ENCODE results near the gene BLACAT1. TPM values are rescaled to one million over a fixed set of nuclear protein-coding genes. Genes with fewer than 3 reads are reported as not detected.
A peak's percentile ranks its signal among the peaks of the same experiment; 100 is the strongest.
"Not testable (repeated sequence)": the region's sequence is repeated elsewhere in the genome, so short reads cannot be mapped to it uniquely, and the experiment has no call there.

Gene BLACAT1
- total and polyA plus RNA-seq, 4 donors: 0.44 to 2.1 (median 1.4) TPM

DNA sequence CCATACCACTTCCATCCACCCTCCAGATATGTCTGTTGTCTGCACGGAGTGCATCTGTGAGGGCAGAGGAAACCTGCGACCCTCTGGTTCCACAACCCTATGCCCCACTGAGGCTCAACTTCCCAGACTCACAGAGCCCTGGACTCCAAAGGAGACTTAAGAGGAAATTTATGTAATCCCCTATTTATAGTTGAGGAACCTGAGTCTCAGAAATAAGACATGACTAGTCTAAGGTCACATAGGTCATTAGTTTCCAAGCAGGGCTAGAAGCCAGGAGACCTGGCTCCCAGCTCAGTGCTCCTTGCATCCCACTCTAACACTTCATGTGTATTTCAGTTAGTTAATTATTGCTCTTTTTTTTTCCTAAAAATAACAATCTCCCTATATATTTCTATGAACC is 18.3 kb downstream of the BLACAT1 start:
- DNase-seq (ENCODE audit: low read depth in 4 of 6, low spot score in 6 of 6): no peak
- Histone ChIP-seq H3K4me3 (ENCODE audit: low read depth, low read length) (no peak overlapping the region), H3K9me3 (ENCODE audit: control insufficient read depth, insufficient read depth, low read length) (no peaks in the 10 kb centered on the region), H3K27me3 (ENCODE audit: control insufficient read depth, insufficient read depth, low read length) (no peaks in the 10 kb centered on the region), H3K27ac (ENCODE audit: low read depth, low read length) (no peak overlapping the region), H3K4me1 (ENCODE audit: control insufficient read depth, insufficient read depth, low read length) (peaks cover 65% of the 10 kb centered on the region), H3K36me3 (ENCODE audit: control insufficient read depth, insufficient read depth, low read length) (peaks cover 8% of the 10 kb centered on the region)
- WGBS (ENCODE audit: insufficient coverage): no CpG with 5 or more reads among the region's 2 CpGs

DNA sequence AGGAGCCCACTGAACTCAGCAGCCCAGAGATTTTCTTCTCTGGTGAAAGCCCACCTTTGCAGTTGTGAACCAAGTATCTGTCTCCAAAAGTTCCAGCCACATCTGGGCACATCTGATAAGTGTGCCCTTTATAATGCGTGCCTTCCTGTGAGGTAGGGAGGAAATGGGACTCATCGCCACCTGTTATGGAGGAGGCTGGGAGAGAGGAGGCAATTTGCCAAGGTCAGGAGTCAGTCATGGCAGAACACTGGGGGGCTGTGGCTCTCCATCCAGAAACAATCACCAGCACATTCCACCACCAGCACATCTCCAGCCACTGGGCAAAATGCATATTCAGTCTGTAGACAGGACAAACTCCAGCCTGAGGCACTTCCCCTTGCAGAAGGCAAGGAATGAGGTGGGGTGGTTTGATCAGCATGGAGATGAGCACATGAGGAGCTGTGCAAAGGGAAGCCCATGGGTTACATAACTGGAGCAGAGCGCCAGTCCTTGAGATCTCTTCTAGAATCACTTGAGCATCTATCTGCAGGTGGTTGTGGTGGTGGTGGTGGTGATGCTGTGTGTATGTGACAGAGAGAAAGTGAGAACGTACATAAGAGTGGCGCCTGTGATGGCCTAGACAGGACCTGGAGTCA is 19.0 kb downstream of the BLACAT1 start:
- no peaks in the 10 kb centered on the region for H3K9me3 ChIP-seq (ENCODE audit: control insufficient read depth, insufficient read depth, low read length)
- H3K36me3 ChIP-seq (ENCODE audit: control insufficient read depth, insufficient read depth, low read length): peaks cover 8% of the 10 kb centered on the region
- H3K27me3 ChIP-seq (ENCODE audit: control insufficient read depth, insufficient read depth, low read length): no peaks in the 10 kb centered on the region
- WGBS (ENCODE audit: insufficient coverage): 98% methylated on average over 4 of the region's 5 CpGs
- H3K4me1 ChIP-seq (ENCODE audit: control insufficient read depth, insufficient read depth, low read length): peaks cover 59% of the 10 kb centered on the region
- no peak for DNase-seq (ENCODE audit: low read depth in 4 of 6, low spot score in 6 of 6)
- H3K27ac ChIP-seq (ENCODE audit: low read depth, low read length): no peak overlapping the region
- no peak overlapping the region for H3K4me3 ChIP-seq (ENCODE audit: low read depth, low read length)

DNA sequence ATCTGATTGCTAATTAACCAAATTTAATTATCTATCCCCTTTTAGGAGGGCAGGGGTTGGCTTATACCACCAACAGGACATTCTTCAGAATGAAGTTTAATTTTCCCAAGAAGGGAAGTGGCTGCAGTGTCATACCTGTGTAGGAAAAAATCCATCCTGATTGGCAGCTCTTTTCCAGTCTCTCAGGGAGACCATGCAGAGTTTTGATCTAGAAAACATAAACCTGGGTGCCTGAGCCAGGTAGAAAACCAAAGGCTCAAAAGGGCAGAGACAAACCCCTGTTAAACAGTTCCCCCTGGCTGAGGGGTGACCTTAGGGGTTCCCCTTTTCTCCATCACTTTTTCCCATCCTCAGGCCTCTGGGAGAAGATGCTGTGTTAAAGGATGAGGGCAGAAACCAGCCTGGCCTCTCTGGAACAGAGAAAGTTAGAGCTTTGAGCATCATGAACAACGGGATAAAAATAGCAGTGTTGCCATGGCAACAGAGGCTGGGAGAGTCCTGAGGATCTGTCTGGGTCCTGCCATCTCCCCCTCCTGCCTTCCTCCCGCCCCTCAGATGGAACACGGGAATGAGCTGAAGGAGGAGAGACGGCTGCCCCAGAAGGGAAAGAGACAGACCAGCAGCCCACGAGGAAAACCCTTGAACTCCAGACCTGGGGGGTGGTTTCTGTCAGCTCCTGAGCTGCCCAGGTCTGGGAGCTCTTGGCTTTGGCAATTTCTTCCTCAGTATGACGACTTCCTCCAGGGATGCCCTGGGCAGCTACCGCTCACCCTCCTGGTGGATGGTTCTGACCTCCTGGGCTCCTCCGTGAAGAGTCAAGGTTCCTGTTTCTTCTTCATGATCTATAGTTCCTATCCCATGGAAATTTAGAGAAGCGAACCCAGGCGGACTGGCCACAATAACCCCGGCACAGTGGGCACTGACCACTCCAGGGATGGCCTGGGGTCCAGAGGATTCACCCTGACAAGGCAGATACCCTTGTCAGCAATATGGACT is 20.0 kb downstream of the BLACAT1 start:
- Histone ChIP-seq H3K27me3 (ENCODE audit: control insufficient read depth, insufficient read depth, low read length) (no peaks in the 10 kb centered on the region), H3K9me3 (ENCODE audit: control insufficient read depth, insufficient read depth, low read length) (no peaks in the 10 kb centered on the region), H3K36me3 (ENCODE audit: control insufficient read depth, insufficient read depth, low read length) (peaks cover 8% of the 10 kb centered on the region), H3K4me1 (ENCODE audit: control insufficient read depth, insufficient read depth, low read length) (peaks cover 50% of the 10 kb centered on the region), H3K27ac (ENCODE audit: low read depth, low read length) (no peak overlapping the region), H3K4me3 (ENCODE audit: low read depth, low read length) (no peak overlapping the region)
- DNase-seq (ENCODE audit: low read depth in 4 of 6, low spot score in 6 of 6): peak in 4 of 6 donors; percentile 63 to 97 (median 86)
- whole genome bisulfite sequencing (ENCODE audit: insufficient coverage): 52% methylated on average over 9 of the region's 11 CpGs

DNA sequence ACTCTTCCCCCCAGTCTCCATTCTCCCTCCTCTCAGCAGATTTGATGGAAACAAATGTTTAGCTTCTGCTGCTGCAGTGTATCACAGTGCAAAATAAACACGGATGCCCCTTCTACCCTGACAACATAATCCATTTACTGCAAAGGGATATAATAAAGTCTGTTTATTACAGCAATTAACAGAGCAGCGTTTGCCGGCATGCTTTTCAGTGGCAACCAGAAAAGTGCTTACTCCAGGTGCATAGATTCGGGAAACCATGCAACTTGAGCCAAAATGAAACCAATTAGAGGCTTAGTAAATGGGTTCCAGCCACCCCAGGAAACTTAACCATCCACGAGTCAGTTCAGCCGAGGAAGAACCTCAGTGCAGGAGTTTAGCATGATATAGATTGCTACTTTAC is 21.1 kb downstream of the BLACAT1 start:
- 67% methylated on average over 4 of the region's 6 CpGs for WGBS (ENCODE audit: insufficient coverage)
- H3K27me3 ChIP-seq (ENCODE audit: control insufficient read depth, insufficient read depth, low read length): no peaks in the 10 kb centered on the region
- H3K27ac ChIP-seq (ENCODE audit: low read depth, low read length): no peak overlapping the region
- H3K9me3 ChIP-seq (ENCODE audit: control insufficient read depth, insufficient read depth, low read length): no peaks in the 10 kb centered on the region
- H3K36me3 ChIP-seq (ENCODE audit: control insufficient read depth, insufficient read depth, low read length): no peaks in the 10 kb centered on the region
- peaks cover 52% of the 10 kb centered on the region for H3K4me1 ChIP-seq (ENCODE audit: control insufficient read depth, insufficient read depth, low read length)
- peak in 1 of 6 donors; percentile 84 for DNase-seq (ENCODE audit: low read depth in 4 of 6, low spot score in 6 of 6)
- no peak overlapping the region for H3K4me3 ChIP-seq (ENCODE audit: low read depth, low read length)

DNA sequence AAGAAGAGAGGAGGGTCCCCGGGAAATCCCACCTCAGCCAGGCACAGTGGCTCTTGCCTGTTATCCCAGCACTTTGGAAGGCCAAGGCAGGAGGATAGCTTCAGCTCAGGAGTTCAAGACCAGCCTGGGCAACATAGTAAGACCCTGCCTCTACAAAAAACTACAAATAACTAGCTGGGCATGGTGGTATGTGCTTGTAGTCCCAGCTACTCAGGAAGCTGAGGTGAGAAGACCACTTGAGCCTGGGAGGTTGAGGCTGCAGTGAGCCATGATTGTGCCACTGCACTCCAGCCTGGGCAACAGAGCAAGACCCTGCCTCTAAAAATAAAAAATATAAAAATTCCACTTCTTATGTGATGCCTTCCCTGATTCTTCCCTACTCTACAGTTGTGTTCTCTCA is 23.2 kb downstream of the BLACAT1 start:
- not testable (repeated sequence) for H3K27ac ChIP-seq (ENCODE audit: low read depth, low read length)
- WGBS (ENCODE audit: insufficient coverage): 71% methylated on average over 1 of the region's 1 CpG
- H3K4me1 ChIP-seq (ENCODE audit: control insufficient read depth, insufficient read depth, low read length): peaks cover 36% of the 10 kb centered on the region

DNA sequence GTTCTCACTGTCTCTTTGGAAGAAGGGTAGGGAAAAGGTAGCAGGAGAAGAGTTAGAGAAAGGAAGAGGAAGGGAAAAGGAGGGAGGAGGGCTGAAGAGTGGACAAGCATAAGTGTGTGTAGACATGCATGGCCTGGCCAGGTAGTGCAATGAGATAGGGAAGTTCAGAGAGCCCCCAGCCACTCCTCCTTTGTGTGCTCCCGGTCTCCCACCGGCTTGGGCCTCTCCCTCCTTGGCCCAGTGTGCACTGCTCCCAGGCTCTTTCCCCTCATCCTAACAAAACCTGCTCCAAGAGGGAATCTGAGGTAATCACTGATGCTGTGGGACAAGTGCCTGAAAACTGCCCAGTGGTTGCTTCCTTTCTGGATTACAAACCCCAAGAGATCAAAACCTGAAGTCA is 23.7 kb downstream of the BLACAT1 start:
- Histone ChIP-seq H3K4me3 (ENCODE audit: low read depth, low read length) (no peak overlapping the region), H3K4me1 (ENCODE audit: control insufficient read depth, insufficient read depth, low read length) (peaks cover 36% of the 10 kb centered on the region), H3K36me3 (ENCODE audit: control insufficient read depth, insufficient read depth, low read length) (no peaks in the 10 kb centered on the region), H3K27ac (ENCODE audit: low read depth, low read length) (no peak overlapping the region), H3K9me3 (ENCODE audit: control insufficient read depth, insufficient read depth, low read length) (no peaks in the 10 kb centered on the region), H3K27me3 (ENCODE audit: control insufficient read depth, insufficient read depth, low read length) (no peaks in the 10 kb centered on the region)
- no peak for DNase-seq (ENCODE audit: low read depth in 4 of 6, low spot score in 6 of 6)
- no CpG with 5 or more reads among the region's 2 CpGs for WGBS (ENCODE audit: insufficient coverage)

More for the DNA sequence above, 23.2 kb downstream of the BLACAT1 start:
- H3K9me3 ChIP-seq (ENCODE audit: control insufficient read depth, insufficient read depth, low read length); H3K27me3 ChIP-seq (ENCODE audit: control insufficient read depth, insufficient read depth, low read length); H3K4me3 ChIP-seq (ENCODE audit: low read depth, low read length); H3K36me3 ChIP-seq (ENCODE audit: control insufficient read depth, insufficient read depth, low read length); DNase-seq (ENCODE audit: low read depth in 4 of 6, low spot score in 6 of 6): not testable (repeated sequence)

DNA sequence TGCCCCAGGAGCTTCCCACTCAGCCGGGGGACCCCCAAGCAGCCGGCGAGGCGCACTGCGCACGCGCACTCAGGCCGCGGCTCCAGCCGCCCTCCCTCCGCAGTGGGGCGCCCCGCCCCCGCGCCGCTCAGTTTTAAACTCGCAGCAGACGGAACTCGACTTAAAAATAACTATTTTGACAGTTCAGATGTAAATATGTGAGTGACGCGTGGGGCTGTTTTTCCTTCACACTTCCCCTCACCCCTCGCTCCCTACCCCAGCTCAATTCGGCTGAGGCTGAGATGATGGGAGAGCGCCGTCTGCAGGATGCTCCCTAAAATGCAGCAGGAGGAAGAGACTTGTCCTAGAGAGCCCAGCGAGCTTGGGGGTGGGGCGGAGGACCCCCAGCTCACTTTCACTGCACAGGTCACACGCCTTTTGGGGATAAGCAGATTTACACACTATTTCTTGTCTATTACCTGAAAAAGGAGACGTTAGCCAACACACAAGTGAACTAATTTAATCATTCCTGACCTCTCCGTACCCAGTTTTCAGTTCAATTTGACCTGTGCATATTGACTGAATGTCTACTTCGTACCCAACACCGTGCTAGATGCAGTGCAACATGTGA is 25.0 kb downstream of the BLACAT1 start:
- Histone ChIP-seq H3K4me3 (ENCODE audit: low read depth, low read length) (peak overlapping the region; percentile 52), H3K27ac (ENCODE audit: low read depth, low read length) (peak overlapping the region; percentile 33), H3K9me3 (ENCODE audit: control insufficient read depth, insufficient read depth, low read length) (no peaks in the 10 kb centered on the region), H3K36me3 (ENCODE audit: control insufficient read depth, insufficient read depth, low read length) (no peaks in the 10 kb centered on the region), H3K4me1 (ENCODE audit: control insufficient read depth, insufficient read depth, low read length) (peaks cover 24% of the 10 kb centered on the region), H3K27me3 (ENCODE audit: control insufficient read depth, insufficient read depth, low read length) (no peaks in the 10 kb centered on the region)
- WGBS (ENCODE audit: insufficient coverage): 10% methylated on average over 22 of the region's 32 CpGs
- DNase-seq (ENCODE audit: low read depth in 4 of 6, low spot score in 6 of 6): peak in 2 of 6 donors; percentile 89 to 94

DNA sequence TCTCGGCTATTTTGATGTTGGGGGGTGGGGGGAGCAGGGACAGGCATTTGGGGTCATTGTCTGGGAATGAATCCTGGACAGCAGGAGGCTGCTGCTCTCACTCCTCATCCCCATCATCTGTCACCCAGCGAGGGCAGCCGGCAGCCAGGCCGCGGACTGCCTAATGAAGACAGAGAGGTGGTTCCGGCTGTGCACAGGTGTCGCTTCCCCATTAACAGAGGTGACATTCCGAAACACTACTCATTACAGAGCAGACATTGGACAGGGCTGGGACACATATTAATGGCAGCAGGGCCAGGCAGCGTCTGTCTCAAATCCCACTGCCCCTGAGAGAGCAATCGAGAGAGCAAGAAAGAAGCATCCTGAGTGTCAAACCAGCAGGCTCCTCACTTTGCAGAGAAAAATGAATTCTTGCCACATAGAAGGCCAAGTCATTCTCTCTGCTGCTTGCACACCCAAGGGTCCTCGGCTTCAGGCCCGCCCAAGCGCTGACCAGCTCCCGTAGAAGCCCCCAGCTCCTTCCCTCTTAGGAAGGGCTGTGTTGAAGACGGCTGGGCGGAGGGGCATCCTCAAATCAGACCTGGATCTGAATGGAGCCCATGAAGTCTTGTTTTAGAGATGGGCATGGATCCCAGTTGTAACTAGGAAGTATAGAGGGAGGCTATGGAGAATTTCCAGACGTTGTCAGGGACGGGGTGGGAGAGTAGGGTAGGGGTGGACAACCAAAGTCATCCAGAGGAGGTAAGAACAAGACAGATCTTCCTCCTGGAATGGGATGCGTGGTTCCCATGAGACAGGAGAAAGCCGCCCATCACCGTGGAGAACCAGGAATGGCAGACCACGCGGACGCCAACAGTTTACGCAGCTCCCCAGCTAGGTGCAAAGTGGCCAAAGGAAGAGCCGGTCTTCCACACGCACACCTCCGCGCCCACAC is 25.8 kb downstream of the BLACAT1 start:
- Histone ChIP-seq H3K4me1 (ENCODE audit: control insufficient read depth, insufficient read depth, low read length) (peaks cover 25% of the 10 kb centered on the region), H3K27ac (ENCODE audit: low read depth, low read length) (no peak overlapping the region), H3K9me3 (ENCODE audit: control insufficient read depth, insufficient read depth, low read length) (no peaks in the 10 kb centered on the region), H3K27me3 (ENCODE audit: control insufficient read depth, insufficient read depth, low read length) (no peaks in the 10 kb centered on the region), H3K4me3 (ENCODE audit: low read depth, low read length) (peak overlapping the region; percentile 52), H3K36me3 (ENCODE audit: control insufficient read depth, insufficient read depth, low read length) (no peaks in the 10 kb centered on the region)
- 25% methylated on average over 22 of the region's 29 CpGs for WGBS (ENCODE audit: insufficient coverage)
- peak in 2 of 6 donors; percentile 63 to 74 for DNase-seq (ENCODE audit: low read depth in 4 of 6, low spot score in 6 of 6)

All from spinal cord (tissue), 10 donors.